ENCODE data around the gene PHPT1.

The PHPT1 gene

DNA sequence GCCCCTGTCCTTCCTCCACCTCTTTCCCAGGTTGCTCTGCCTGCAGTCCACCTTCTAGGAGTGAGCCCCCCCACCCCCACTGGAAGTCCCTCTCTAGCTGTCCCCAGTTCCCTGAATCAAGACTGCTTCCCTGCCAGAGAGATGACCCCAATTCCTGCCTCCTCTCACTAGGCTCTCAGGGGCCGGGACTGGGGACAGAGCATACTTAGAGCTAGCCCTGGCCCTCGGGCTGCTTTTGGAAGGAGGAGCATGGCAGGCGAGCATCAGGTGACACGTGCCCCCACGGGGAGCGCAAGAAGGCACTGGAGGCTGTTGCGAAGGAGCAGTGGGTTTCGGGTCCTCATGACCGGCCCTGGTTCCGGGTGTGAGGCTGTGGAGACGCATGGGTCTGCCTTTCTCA lies 46.8 kb downstream of the PHPT1 start:
- TF ChIP-seq, protein P1, sequence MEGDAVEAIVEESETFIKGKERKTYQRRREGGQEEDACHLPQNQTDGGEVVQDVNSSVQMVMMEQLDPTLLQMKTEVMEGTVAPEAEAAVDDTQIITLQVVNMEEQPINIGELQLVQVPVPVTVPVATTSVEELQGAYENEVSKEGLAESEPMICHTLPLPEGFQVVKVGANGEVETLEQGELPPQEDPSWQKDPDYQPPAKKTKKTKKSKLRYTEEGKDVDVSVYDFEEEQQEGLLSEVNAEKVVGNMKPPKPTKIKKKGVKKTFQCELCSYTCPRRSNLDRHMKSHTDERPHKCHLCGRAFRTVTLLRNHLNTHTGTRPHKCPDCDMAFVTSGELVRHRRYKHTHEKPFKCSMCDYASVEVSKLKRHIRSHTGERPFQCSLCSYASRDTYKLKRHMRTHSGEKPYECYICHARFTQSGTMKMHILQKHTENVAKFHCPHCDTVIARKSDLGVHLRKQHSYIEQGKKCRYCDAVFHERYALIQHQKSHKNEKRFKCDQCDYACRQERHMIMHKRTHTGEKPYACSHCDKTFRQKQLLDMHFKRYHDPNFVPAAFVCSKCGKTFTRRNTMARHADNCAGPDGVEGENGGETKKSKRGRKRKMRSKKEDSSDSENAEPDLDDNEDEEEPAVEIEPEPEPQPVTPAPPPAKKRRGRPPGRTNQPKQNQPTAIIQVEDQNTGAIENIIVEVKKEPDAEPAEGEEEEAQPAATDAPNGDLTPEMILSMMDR (conservative IDR thresholded peaks at IDR 0.05), result no peak
- H3K27ac ChIP-seq, result peak overlapping the region; percentile 1; the same call in 1 of the 2 replicates

DNA sequence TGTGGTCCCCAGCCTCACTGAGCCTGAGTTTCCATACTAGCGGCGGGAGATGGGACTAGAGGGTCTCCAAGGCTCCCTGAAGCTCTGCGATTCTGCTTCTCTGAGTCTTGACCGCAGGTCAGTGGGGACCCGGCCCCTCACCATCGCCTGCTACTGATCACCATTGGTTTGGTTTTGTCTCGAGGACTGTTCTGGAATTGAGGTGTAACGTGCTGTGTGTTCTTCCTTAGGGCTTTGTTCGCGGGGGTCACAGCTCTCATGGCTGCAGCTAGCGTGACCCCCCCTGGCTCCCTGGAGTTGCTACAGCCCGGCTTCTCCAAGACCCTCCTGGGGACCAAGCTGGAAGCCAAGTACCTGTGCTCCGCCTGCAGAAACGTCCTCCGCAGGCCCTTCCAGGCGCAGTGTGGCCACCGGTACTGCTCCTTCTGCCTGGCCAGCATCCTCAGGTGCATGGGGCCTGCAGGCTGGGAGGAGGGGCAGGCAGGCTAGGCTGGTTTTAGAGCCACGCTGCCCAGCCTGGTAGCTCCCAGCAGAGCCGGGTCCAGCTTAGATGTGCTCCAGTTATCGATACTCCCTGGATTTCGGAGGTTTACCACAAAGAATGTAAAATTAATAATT lies 49.4 kb downstream of the PHPT1 start:
- peak overlapping the region; percentile 15; the same call in 1 of the 2 replicates for H3K27ac ChIP-seq
- TF ChIP-seq, protein P1 (conservative IDR thresholded peaks at IDR 0.05), result no peak

DNA sequence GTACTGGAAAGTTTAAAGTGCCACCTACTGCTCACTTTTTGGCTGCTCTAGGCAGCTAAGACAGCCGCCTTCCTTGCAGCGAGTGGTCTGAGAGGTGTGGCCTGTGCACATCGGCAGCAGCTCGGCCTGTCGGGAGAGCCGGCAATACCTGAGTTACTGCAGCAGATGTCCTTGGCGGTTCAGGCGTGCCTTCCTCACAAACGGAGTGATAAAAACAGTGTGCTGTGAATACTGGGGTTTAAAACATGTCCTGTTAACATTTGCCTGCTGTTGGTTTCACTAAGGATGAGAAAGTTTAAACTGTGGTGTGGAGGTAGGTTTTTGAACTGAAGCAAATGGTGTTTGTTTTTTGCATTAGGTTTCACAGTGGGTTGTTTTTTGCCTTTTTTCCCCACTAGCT lies 50.0 kb downstream of the PHPT1 start:
- peak overlapping the region; percentile 15; the same call in 1 of the 2 replicates for H3K27ac ChIP-seq
- TF ChIP-seq, protein P1 (conservative IDR thresholded peaks at IDR 0.05), result no peak

DNA sequence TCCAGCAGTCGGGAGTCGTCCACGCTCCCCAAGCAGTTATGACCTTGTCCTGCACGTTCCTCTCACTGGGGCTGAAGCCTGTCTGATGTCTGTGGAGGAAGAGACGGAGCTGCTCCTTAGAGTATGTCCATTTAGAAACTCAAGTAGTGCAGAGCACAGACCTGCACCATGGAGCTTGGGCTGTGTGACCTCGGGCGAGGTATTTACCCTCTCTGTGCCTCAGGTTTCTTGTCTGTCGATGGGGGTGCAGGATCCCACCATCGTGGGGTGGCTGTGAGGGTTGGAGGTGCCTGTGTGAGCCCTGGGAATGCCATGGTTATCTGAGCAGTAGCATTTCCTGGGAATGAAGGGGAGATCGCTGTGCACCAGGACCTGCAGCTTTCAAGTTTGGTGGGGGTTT lies 51.3 kb downstream of the PHPT1 start:
- TF ChIP-seq, protein P1 (conservative IDR thresholded peaks at IDR 0.05), result no peak
- H3K27ac ChIP-seq, result peak overlapping the region; percentile 91; the same call in 1 of the 2 replicates

Data from VCaP (cell line).